Measurements from ENCODE around the gene LRRC25. TPM values are rescaled to one million over a fixed set of nuclear protein-coding genes. Genes with fewer than 3 reads are reported as not detected.

Gene LRRC25
- total RNA-seq, 1 experiment from 2014 or later, result 0.31 TPM

DNA sequence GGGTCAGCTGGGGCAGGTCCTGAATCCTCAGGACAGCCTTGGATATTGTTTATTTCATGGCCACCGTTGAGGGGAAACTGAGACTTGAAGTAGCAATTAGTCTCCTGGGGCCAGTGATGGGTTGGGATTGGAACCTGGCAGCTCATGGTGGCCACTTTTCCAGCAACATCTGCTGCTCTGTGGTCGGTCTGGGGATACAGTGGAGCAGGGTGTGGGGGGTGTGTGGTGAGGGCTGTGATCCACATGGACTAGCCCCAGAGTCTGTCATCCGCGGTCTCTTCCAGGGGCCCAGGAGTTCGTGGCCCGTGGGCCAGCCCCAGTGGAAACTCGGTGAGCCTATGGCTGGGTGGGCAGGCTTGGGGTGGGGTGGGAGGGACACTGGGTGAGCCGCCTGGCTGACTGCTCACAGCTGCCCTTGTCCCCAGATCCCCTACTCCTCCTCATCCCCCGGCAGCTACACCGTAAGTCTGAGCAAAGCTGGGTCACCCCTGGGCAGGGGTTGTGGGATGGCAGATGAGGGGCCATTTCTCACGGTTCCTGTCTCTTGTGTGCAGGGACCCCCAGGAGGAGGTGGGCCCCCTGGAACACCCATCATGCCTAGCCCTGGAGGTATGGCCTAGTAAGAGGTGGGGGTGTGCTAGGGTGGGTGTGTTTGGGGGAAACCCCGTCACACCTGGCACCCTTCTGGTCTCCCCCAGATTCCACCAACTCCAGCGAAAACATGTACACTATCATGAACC, 35.0 kb upstream of the LRRC25 start:
- Mint-ChIP-seq H3K4me1 (peaks cover 26% of the 10 kb centered on the region), H3K27ac (0 out of 2 replicates have a peak overlapping the region, but pooled peaks have one; percentile 60), H3K4me3 (peak overlapping the region; percentile 54), H3K9me3 (no peaks in the 10 kb centered on the region), H3K36me3 (peaks cover 3% of the 10 kb centered on the region), H3K27me3 (ENCODE audit: low read depth) (no peaks in the 10 kb centered on the region)
- DNase-seq (ENCODE audit: low spot score) (no peak), ATAC-seq (no peak)
- POLR2A ChIA-PET, result interaction anchor here (0.7 to 0.9 kb wide), 2 partner anchors 15 to 46 kb away, joined by 3 read pairs; partner anchors contain the start of gene GDF15
- TF ChIP-seq ZNF138 (CRISPR knock-in tag; conservative IDR thresholded peaks at IDR 0.05), result no peak
- no peak for TF ChIP-seq ZNF396 (CRISPR knock-in tag; IDR thresholded peaks at IDR 0.05; ENCODE audit: borderline replicate concordance)
- TF ChIP-seq, protein P1, sequence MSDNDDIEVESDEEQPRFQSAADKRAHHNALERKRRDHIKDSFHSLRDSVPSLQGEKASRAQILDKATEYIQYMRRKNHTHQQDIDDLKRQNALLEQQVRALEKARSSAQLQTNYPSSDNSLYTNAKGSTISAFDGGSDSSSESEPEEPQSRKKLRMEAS (CRISPR knock-in tag; IDR thresholded peaks at IDR 0.05), result no peak
- TF ChIP-seq MXD4 (CRISPR knock-in tag; IDR thresholded peaks at IDR 0.05; ENCODE audit: borderline replicate concordance), result no peak
- TF ChIP-seq, protein P2, sequence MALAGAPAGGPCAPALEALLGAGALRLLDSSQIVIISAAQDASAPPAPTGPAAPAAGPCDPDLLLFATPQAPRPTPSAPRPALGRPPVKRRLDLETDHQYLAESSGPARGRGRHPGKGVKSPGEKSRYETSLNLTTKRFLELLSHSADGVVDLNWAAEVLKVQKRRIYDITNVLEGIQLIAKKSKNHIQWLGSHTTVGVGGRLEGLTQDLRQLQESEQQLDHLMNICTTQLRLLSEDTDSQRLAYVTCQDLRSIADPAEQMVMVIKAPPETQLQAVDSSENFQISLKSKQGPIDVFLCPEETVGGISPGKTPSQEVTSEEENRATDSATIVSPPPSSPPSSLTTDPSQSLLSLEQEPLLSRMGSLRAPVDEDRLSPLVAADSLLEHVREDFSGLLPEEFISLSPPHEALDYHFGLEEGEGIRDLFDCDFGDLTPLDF (CRISPR knock-in tag; IDR thresholded peaks at IDR 0.05), result no peak
- TF ChIP-seq JUN (CRISPR knock-in tag; IDR thresholded peaks at IDR 0.05), result no peak
- CTCF ChIA-PET, result interaction anchor here (0.8 to 1.4 kb wide), 6 partner anchors 11 to 104 kb away, joined by 3 to 5 read pairs (median 4); no protein-coding TSS in a partner anchor

DNA sequence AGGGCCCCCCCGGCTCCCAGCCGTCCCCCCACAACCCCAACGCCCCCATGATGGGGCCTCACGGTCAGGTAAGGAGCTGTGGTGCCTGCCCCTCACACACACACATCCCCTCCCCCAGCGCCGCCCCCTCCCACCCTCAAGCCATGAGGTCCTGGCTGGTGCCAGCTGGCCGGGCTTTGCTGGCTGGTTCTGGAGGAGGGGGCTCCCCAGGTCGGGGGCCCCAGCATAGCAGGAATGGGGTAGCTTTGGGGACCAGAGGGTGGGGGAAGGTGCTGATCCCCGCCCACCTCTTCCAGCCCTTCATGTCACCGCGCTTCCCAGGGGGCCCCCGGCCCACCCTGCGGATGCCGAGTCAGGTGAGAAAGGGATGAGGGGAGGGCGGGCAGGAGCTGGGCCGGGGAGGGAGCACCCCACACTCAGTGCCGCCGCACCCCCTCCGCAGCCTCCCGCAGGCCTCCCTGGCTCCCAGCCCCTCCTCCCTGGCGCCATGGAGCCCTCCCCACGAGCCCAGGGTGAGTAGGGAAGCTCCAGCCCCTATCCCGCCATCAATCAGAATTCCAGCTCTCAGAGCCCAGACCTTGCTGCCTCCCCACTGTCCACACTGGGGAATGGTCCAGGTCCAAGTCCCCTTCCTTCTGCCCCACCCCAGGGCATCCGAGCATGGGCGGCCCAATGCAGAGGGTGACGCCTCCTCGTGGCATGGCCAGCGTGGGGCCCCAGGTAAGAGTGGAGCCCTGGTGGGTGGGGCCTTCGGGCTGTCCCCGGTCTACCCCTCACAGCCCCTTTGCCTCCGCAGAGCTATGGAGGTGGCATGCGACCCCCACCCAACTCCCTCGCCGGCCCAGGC, 34.2 kb upstream of the LRRC25 start:
- peaks cover 26% of the 10 kb centered on the region for H3K4me1 Mint-ChIP-seq
- H3K27ac Mint-ChIP-seq, result no peak overlapping the region
- H3K9me3 Mint-ChIP-seq, result no peaks in the 10 kb centered on the region
- peak overlapping the region; percentile 54 for H3K4me3 Mint-ChIP-seq
- ATAC-seq (no peak), DNase-seq (ENCODE audit: low spot score) (no peak)
- ChIA-PET CTCF (interaction anchor here (0.6 to 1.4 kb wide), 9 partner anchors 8 to 152 kb away, joined by 3 to 6 read pairs (median 3); no protein-coding TSS in a partner anchor), POLR2A (interaction anchor here (0.6 to 0.9 kb wide), 3 partner anchors 14 to 564 kb away, joined by 3 read pairs; partner anchors contain the start of gene GDF15)
- TF ChIP-seq FOXP1 (CRISPR knock-in tag; IDR thresholded peaks at IDR 0.05; ENCODE audit: borderline replicate concordance), result 0 out of 2 replicates have a peak, but pooled peaks have one; percentile 32
- no peak for TF ChIP-seq FOXK1 (CRISPR knock-in tag; IDR thresholded peaks at IDR 0.05)
- TF ChIP-seq TEAD4 (CRISPR knock-in tag; IDR thresholded peaks at IDR 0.05), result no peak
- TF ChIP-seq, protein P3, sequence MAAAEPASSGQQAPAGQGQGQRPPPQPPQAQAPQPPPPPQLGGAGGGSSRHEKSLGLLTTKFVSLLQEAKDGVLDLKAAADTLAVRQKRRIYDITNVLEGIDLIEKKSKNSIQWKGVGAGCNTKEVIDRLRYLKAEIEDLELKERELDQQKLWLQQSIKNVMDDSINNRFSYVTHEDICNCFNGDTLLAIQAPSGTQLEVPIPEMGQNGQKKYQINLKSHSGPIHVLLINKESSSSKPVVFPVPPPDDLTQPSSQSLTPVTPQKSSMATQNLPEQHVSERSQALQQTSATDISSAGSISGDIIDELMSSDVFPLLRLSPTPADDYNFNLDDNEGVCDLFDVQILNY (CRISPR knock-in tag; IDR thresholded peaks at IDR 0.05), result no peak
- TF ChIP-seq, protein P4, sequence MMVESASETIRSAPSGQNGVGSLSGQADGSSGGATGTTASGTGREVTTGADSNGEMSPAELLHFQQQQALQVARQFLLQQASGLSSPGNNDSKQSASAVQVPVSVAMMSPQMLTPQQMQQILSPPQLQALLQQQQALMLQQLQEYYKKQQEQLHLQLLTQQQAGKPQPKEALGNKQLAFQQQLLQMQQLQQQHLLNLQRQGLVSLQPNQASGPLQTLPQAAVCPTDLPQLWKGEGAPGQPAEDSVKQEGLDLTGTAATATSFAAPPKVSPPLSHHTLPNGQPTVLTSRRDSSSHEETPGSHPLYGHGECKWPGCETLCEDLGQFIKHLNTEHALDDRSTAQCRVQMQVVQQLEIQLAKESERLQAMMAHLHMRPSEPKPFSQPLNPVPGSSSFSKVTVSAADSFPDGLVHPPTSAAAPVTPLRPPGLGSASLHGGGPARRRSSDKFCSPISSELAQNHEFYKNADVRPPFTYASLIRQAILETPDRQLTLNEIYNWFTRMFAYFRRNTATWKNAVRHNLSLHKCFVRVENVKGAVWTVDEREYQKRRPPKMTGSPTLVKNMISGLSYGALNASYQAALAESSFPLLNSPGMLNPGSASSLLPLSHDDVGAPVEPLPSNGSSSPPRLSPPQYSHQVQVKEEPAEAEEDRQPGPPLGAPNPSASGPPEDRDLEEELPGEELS (CRISPR knock-in tag; IDR thresholded peaks at IDR 0.05), result no peak
- no peak for TF ChIP-seq GRHL2 (CRISPR knock-in tag; IDR thresholded peaks at IDR 0.05; ENCODE audit: insufficient replicate concordance, severe bottlenecking)
- TF ChIP-seq ZNF396 (CRISPR knock-in tag; IDR thresholded peaks at IDR 0.05; ENCODE audit: borderline replicate concordance), result no peak
- no peaks in the 10 kb centered on the region for H3K27me3 Mint-ChIP-seq (ENCODE audit: low read depth)
- peaks cover 3% of the 10 kb centered on the region for H3K36me3 Mint-ChIP-seq

DNA sequence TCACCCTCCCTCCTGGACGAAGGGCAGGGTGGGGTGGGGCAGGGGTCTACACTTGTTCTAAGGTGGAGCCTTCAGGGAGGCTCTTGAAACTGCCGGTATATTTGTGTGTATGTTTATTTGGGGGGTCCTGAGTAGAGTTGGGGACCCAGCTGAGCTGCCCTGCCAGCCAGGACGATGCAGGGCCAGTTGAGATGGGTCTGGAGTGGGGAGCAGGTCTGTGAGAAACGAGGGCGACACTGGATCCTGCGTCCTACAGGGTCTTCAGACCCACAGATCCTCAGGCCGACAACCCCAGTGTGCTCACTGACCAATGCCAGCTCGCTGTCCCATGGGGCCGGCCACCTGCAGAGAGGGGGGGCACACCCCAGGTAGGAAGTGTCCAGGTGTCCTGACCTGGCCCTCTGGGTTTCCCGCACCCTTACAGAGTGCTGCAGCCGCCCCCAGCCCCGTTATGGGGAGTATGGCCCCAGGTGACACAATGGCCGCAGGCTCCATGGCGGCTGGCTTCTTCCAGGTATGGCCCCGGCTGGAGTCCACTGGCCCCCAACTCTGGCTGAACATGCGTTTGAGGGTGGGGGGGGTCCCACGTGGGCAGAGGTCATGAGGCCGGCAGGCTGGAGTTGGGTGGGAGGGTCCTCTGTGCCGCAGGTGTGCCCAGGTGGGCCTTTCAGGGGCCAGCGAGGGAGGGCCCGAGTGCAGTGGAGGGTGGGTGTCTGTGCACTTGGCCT, 33.2 kb upstream of the LRRC25 start:
- no peak for DNase-seq (ENCODE audit: low spot score)
- H3K9me3 Mint-ChIP-seq, result no peaks in the 10 kb centered on the region
- ChIA-PET POLR2A (no interaction called here), CTCF (no interaction called here)
- peaks cover 25% of the 10 kb centered on the region for H3K4me1 Mint-ChIP-seq
- ATAC-seq, result no peak
- no peaks in the 10 kb centered on the region for H3K36me3 Mint-ChIP-seq
- peak overlapping the region; percentile 39; the same call in 1 of the 2 replicates for H3K4me3 Mint-ChIP-seq
- no peaks in the 10 kb centered on the region for H3K27me3 Mint-ChIP-seq (ENCODE audit: low read depth)
- H3K27ac Mint-ChIP-seq, result no peak overlapping the region
- TF ChIP-seq EMX1 (CRISPR knock-in tag; IDR thresholded peaks at IDR 0.05), result no peak
- TF ChIP-seq, protein P5, sequence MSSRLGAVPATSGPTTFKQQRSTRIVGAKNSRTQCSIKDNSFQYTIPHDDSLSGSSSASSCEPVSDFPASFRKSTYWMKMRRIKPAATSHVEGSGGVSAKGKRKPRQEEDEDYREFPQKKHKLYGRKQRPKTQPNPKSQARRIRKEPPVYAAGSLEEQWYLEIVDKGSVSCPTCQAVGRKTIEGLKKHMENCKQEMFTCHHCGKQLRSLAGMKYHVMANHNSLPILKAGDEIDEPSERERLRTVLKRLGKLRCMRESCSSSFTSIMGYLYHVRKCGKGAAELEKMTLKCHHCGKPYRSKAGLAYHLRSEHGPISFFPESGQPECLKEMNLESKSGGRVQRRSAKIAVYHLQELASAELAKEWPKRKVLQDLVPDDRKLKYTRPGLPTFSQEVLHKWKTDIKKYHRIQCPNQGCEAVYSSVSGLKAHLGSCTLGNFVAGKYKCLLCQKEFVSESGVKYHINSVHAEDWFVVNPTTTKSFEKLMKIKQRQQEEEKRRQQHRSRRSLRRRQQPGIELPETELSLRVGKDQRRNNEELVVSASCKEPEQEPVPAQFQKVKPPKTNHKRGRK (CRISPR knock-in tag; IDR thresholded peaks at IDR 0.05; ENCODE audit: borderline replicate concordance), result no peak
- no peak for TF ChIP-seq ZNF423 (CRISPR knock-in tag; IDR thresholded peaks at IDR 0.05)
- no peak for TF ChIP-seq NR1H2 (CRISPR knock-in tag; IDR thresholded peaks at IDR 0.05)
- no peak for TF ChIP-seq TP53 (CRISPR knock-in tag; IDR thresholded peaks at IDR 0.05)
- no peak for TF ChIP-seq SOX15 (CRISPR knock-in tag; IDR thresholded peaks at IDR 0.05)
- TF ChIP-seq GRHL2 (CRISPR knock-in tag; IDR thresholded peaks at IDR 0.05; ENCODE audit: insufficient replicate concordance, severe bottlenecking), result no peak
- TF ChIP-seq, protein P6, sequence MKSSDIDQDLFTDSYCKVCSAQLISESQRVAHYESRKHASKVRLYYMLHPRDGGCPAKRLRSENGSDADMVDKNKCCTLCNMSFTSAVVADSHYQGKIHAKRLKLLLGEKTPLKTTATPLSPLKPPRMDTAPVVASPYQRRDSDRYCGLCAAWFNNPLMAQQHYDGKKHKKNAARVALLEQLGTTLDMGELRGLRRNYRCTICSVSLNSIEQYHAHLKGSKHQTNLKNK (CRISPR knock-in tag; IDR thresholded peaks at IDR 0.05), result no peak
- TF ChIP-seq, protein P3 (CRISPR knock-in tag; IDR thresholded peaks at IDR 0.05), result no peak
- no peak for TF ChIP-seq GABPB1 (CRISPR knock-in tag; IDR thresholded peaks at IDR 0.05)
- no peak for TF ChIP-seq FOXP1 (CRISPR knock-in tag; IDR thresholded peaks at IDR 0.05; ENCODE audit: borderline replicate concordance)

All from WTC11 (cell line).